Activated CD4-positive, alpha-beta T cell treated with anti-CD3 and anti-CD28 coated beads, Interleukin-2, amount 10 ng/mL, durations not matched to agents 7 days and 5 days (primary cell): ENCODE data around the gene AGAP9. TPM values are rescaled to one million over a fixed set of nuclear protein-coding genes. Genes with fewer than 3 reads are reported as not detected.
"Not testable (repeated sequence)": the region's sequence is repeated elsewhere in the genome, so short reads cannot be mapped to it uniquely, and the experiment has no call there.

ENCODE experiments used
- CTCF ChIA-PET: fragments of 350-600 bp; sonication (Branson Sonifier 250); formaldehyde crosslinking; loops from one replicate; lab custom pipeline; 2021; ENCODE audit warnings: antibody characterized with exemption; lab: Charles Lee
- POLR2A ChIA-PET: fragments of 350-600 bp; sonication (Branson Sonifier 250); formaldehyde crosslinking; loops from one replicate; lab custom pipeline; 2021; ENCODE audit warnings: antibody characterized with exemption; lab: Charles Lee
- DNase-seq: peaks from one replicate; pipeline ENCODE4 v3.0.0-alpha.2; 2020
- H3K27ac Mint-ChIP-seq: one replicate; pipeline ENCODE4 v1.8.0; 2021; ENCODE audit warnings: mild to moderate bottlenecking, moderate library complexity, mixed read lengths
- H3K27me3 Mint-ChIP-seq: one replicate; pipeline ENCODE4 v1.8.0; 2021; ENCODE audit warnings: mixed read lengths
- H3K36me3 Mint-ChIP-seq: one replicate; pipeline ENCODE4 v1.8.0; 2021; ENCODE audit warnings: low read depth, mixed read lengths
- H3K4me1 Mint-ChIP-seq: one replicate; pipeline ENCODE4 v1.8.0; 2021; ENCODE audit warnings: mixed read lengths
- H3K4me3 Mint-ChIP-seq: one replicate; pipeline ENCODE4 v1.8.0; 2021; ENCODE audit warnings: mild to moderate bottlenecking, moderate library complexity, mixed read lengths
- H3K9me3 Mint-ChIP-seq: one replicate; pipeline ENCODE4 v1.8.0; 2021; ENCODE audit warnings: mixed read lengths
- total RNA-seq, 2 experiments: library from RNA; stranded (reverse); gene quantifications; one replicate each; pipeline ENCODE4 v1.2.3, GENCODE V29; 2021

The AGAP9 gene
- total RNA-seq, 2 experiments from 2014 or later, result 3.5 to 4.0 TPM

- CTCF ChIA-PET, H3K9me3 Mint-ChIP-seq, H3K27ac Mint-ChIP-seq, H3K36me3 Mint-ChIP-seq, H3K4me1 Mint-ChIP-seq, POLR2A ChIA-PET, DNase-seq: not testable (repeated sequence)
- peaks cover 12% of the 10 kb centered on the region for H3K27me3 Mint-ChIP-seq
- H3K4me3 Mint-ChIP-seq, result peak overlapping the region; percentile 64
Observed at GRCh38 chr10:47553860-47554247, 30.4 kb upstream of the AGAP9 start.

GRCh38 chr10:47553214-47553859 is 29.9 kb upstream of the AGAP9 start:
- peak; percentile 79 for DNase-seq
- CTCF ChIA-PET, H3K36me3 Mint-ChIP-seq, H3K4me1 Mint-ChIP-seq, H3K9me3 Mint-ChIP-seq, POLR2A ChIA-PET: not testable (repeated sequence)
- Mint-ChIP-seq H3K27me3 (peaks cover 12% of the 10 kb centered on the region), H3K4me3 (peak overlapping the region; percentile 81), H3K27ac (peak overlapping the region; percentile 85)

GRCh38 chr10:47552719-47553118 is 29.3 kb upstream of the AGAP9 start:
- Mint-ChIP-seq H3K4me3 (peak overlapping the region; percentile 81), H3K27ac (peak overlapping the region; percentile 78)
- H3K36me3 Mint-ChIP-seq, H3K4me1 Mint-ChIP-seq, H3K9me3 Mint-ChIP-seq, POLR2A ChIA-PET, H3K27me3 Mint-ChIP-seq, CTCF ChIA-PET: not testable (repeated sequence)
- peak; percentile 58 for DNase-seq

- CTCF ChIA-PET, H3K27ac Mint-ChIP-seq, POLR2A ChIA-PET, H3K4me3 Mint-ChIP-seq, H3K27me3 Mint-ChIP-seq, H3K4me1 Mint-ChIP-seq, H3K36me3 Mint-ChIP-seq, DNase-seq, H3K9me3 Mint-ChIP-seq: not testable (repeated sequence)
Observed at GRCh38 chr10:47547286-47547685, 23.8 kb upstream of the AGAP9 start.

GRCh38 chr10:47536430-47536829 is 13.0 kb upstream of the AGAP9 start:
- H3K27ac Mint-ChIP-seq, H3K4me1 Mint-ChIP-seq, POLR2A ChIA-PET, H3K27me3 Mint-ChIP-seq, H3K9me3 Mint-ChIP-seq, H3K4me3 Mint-ChIP-seq, H3K36me3 Mint-ChIP-seq, CTCF ChIA-PET, DNase-seq: not testable (repeated sequence)

- H3K9me3 Mint-ChIP-seq, H3K4me3 Mint-ChIP-seq, DNase-seq, POLR2A ChIA-PET, H3K4me1 Mint-ChIP-seq, H3K27ac Mint-ChIP-seq, H3K36me3 Mint-ChIP-seq, H3K27me3 Mint-ChIP-seq, CTCF ChIA-PET: not testable (repeated sequence)
Observed at GRCh38 chr10:47502313-47502712, 21.1 kb downstream of the AGAP9 start.

GRCh38 chr10:47494226-47494625 is 29.2 kb downstream of the AGAP9 start:
- DNase-seq, H3K36me3 Mint-ChIP-seq, H3K9me3 Mint-ChIP-seq, H3K4me3 Mint-ChIP-seq, H3K27me3 Mint-ChIP-seq, POLR2A ChIA-PET, H3K4me1 Mint-ChIP-seq, CTCF ChIA-PET, H3K27ac Mint-ChIP-seq: not testable (repeated sequence)

GRCh38 chr10:47491600-47491999 is 31.8 kb downstream of the AGAP9 start, which contains the start of gene FAM25G:
TSS of gene FAM25G (minus strand) at chr10:47491700. CDS start at chr10:47491674, 26 bp downstream.
- not testable (repeated sequence) for H3K27me3 Mint-ChIP-seq, DNase-seq

GRCh38 chr10:47489630-47490029 is 33.8 kb downstream of the AGAP9 start:
- H3K4me1 Mint-ChIP-seq, H3K27ac Mint-ChIP-seq, POLR2A ChIA-PET, H3K9me3 Mint-ChIP-seq, H3K4me3 Mint-ChIP-seq, H3K36me3 Mint-ChIP-seq, H3K27me3 Mint-ChIP-seq, DNase-seq, CTCF ChIA-PET: not testable (repeated sequence)

More at GRCh38 chr10:47491600-47491999, 31.8 kb downstream of the AGAP9 start, which contains the start of gene FAM25G:
- CTCF ChIA-PET, H3K4me1 Mint-ChIP-seq, H3K9me3 Mint-ChIP-seq, H3K27ac Mint-ChIP-seq, H3K4me3 Mint-ChIP-seq, H3K36me3 Mint-ChIP-seq, POLR2A ChIA-PET: not testable (repeated sequence)

- H3K4me3 Mint-ChIP-seq, result not testable (repeated sequence)
Observed at GRCh38 chr10:47485943-47486342, 37.5 kb downstream of the AGAP9 start.

GRCh38 chr10:47484786-47485185 is 38.7 kb downstream of the AGAP9 start:
- H3K27me3 Mint-ChIP-seq, H3K36me3 Mint-ChIP-seq, POLR2A ChIA-PET: not testable (repeated sequence)

More at GRCh38 chr10:47485943-47486342, 37.5 kb downstream of the AGAP9 start:
- CTCF ChIA-PET, H3K4me1 Mint-ChIP-seq, POLR2A ChIA-PET, H3K27me3 Mint-ChIP-seq, H3K9me3 Mint-ChIP-seq, H3K27ac Mint-ChIP-seq, H3K36me3 Mint-ChIP-seq, DNase-seq: not testable (repeated sequence)

GRCh38 chr10:47483923-47484322 is 39.5 kb downstream of the AGAP9 start, which contains the start of gene ANXA8:
TSS of gene ANXA8 (minus strand) at chr10:47484115. CDS start at chr10:47483933, 182 bp downstream.
- H3K27ac Mint-ChIP-seq, DNase-seq, H3K36me3 Mint-ChIP-seq, H3K27me3 Mint-ChIP-seq, POLR2A ChIA-PET, H3K4me1 Mint-ChIP-seq, H3K9me3 Mint-ChIP-seq, CTCF ChIA-PET, H3K4me3 Mint-ChIP-seq: not testable (repeated sequence)

More at GRCh38 chr10:47484786-47485185, 38.7 kb downstream of the AGAP9 start:
- DNase-seq, CTCF ChIA-PET, H3K27ac Mint-ChIP-seq, H3K4me3 Mint-ChIP-seq, H3K9me3 Mint-ChIP-seq, H3K4me1 Mint-ChIP-seq: not testable (repeated sequence)

- POLR2A ChIA-PET, H3K27ac Mint-ChIP-seq, CTCF ChIA-PET, H3K36me3 Mint-ChIP-seq, H3K27me3 Mint-ChIP-seq, DNase-seq, H3K4me1 Mint-ChIP-seq, H3K9me3 Mint-ChIP-seq, H3K4me3 Mint-ChIP-seq: not testable (repeated sequence)
Observed at GRCh38 chr10:47482367-47482766, 41.1 kb downstream of the AGAP9 start.

- DNase-seq, CTCF ChIA-PET, H3K4me1 Mint-ChIP-seq, H3K27ac Mint-ChIP-seq, POLR2A ChIA-PET, H3K4me3 Mint-ChIP-seq, H3K9me3 Mint-ChIP-seq, H3K27me3 Mint-ChIP-seq, H3K36me3 Mint-ChIP-seq: not testable (repeated sequence)
Observed at GRCh38 chr10:47481768-47482181, 41.7 kb downstream of the AGAP9 start.
